Stimulated activated CD4-positive, alpha-beta T cell treated with anti-CD3 and anti-CD28 coated beads, Interleukin-15, amount 100 ng/mL, for 1 hour (primary cell): ENCODE measurements around the gene PRDX6.
"Not testable (repeated sequence)": the region's sequence is repeated elsewhere in the genome, so short reads cannot be mapped to it uniquely, and the experiment has no call there.

ENCODE experiments used
- DNase-seq, 2 donors: peaks; one replicate each; pipeline ENCODE4 v3.0.0-alpha.2; 2020; ENCODE audit warnings: low read depth in 1 of 2, low spot score in 1 of 2

The PRDX6 gene

DNA sequence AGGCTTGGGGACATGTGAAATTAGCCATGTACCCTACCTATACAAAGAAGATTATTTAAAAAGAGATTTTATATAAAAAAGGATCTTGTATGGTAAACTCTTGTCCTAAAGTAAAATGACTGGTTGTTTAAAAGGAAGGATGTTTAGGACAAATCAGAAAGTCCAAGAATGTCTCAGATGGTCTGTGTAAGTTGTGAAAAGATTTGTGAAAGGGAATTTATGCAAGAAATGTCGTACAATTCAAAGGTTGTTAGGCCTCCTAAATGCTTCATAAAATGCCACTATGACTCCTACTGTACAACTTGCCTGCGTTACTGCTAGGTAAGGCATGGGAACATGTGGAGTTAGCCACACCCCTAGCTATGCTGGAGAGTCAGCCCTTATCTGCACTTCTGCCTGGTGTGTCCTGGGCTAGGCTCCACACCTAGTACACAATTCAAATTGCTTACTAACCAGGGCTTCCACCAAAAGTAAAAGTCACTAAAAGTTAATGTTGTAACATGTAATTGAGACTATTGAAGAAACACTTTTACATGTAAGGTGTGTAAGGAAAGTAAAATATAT lies 19.7 kb downstream of the PRDX6 start:
- no peak for DNase-seq

- no peak for DNase-seq
These were observed 22.6 kb downstream of the PRDX6 start for GRCh38 chr1:173499729-173500128.

DNA sequence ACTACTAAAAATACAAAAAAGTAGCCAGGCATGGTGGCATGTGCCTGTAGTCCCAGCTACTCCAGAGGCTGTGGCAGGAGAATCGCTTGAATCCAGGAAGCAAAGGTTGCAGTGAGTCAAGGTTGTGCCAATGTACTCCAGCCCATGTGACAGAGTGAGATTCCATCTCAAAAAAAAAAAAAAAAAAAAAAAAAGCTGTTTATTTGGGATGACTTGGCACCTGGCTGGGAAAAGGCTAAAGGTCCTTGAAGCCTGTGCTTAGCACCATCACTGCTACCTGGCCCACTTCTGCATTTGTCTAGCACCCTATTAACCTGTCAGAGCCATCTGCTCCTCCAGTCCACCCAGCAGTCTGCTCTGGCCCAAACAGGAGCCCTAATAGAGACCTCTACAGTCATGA lies 25.0 kb downstream of the PRDX6 start:
- DNase-seq, result no peak

DNA sequence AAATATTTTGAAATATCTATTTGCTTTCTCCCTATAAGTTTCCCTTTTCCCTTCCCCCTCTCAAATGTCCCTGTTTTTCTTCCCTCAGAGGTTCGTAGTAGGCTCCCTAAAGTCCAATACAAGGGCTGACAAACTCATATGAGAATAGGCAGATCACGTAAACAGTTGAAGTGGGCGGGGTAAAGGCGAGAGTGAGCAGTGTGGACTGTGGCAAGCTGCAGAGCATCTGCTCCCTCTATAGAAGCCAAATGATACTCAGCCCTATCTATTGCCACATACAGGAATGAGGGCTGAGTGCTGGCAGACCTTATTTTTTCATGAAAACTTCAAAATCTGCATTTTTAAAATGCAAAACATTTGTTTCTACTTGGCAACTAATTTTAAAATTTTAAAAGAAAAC lies 26.3 kb downstream of the PRDX6 start:
- DNase-seq, result no peak

GRCh38 chr1:173504268-173504667 lies 27.1 kb downstream of the PRDX6 start:
- no peak for DNase-seq

DNA sequence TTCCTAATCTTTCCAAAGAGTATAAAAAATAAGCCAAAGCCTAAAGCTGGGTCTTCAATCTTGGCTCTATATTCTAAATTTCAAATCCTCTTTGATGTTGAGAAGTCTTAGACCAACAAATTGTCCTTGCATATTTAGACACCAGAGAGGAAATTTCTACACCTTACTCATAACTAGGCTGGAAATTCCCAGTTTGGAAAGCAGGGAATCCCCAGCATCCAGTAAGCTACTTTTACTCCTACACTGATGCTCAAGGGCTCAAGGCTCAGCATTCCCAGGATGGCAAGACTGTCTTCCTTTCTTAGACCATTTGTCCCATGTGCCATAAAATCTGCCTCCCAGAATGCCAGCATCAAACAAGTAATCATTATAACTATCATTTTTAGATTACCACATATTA lies 28.3 kb downstream of the PRDX6 start:
- no peak for DNase-seq

DNA sequence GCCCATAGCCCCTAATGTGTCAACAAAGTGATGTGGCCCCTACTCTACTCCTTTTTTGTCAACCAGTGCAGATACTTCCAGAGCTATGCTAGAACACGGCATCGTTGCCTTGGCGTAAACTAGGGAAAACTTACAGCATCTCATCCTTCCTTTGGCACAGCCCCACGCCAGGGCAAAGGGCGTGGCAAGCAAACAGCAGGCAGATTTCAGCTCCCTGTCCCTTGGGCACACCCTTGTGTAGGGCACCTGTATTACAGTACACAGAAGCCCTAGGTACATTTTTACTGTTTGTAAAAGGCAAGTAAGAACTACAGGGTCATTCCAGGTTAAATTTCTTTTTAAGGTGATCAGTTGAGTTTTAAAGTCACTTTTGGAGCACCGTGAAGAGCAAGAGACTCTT lies 29.3 kb downstream of the PRDX6 start:
- no peak for DNase-seq

- DNase-seq, result no peak
These were observed 30.2 kb downstream of the PRDX6 start for GRCh38 chr1:173507205-173507846.

DNA sequence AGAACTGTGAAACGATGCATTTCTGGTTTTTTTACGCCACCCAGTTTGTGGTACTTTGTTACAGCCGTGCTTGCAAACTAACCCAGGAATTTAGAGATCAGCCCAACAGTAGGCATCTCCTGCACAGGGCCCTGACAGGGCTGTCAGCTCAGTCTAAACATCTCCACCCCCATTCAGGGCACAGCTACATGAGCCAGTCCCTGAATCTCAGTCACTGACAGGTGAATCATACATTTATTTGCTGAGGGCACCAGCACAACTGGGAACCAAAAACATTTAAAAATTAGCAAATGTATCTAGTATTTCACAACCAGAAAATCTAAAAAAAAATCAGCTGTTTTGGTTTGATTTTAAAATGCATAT lies 30.7 kb downstream of the PRDX6 start:
- no peak for DNase-seq

DNA sequence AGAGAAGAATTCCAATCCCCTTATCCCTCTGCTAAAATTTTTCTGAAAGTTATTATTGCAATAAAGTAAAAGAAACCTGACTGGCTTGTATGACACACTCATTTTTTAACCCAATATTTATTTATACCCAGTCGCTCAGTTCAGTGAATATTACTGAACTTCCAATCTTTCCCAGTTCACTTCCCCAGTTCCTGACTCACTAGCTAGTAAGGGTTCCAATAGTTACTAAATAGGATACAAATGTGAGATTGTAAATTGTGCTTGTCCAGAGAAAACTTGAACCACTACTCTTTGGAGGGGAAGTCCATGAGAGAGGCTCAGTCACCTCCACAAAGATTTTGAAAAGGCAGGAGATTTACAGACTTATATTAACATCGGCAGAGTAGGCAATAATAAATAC lies 31.4 kb downstream of the PRDX6 start:
- DNase-seq, result no peak

DNA sequence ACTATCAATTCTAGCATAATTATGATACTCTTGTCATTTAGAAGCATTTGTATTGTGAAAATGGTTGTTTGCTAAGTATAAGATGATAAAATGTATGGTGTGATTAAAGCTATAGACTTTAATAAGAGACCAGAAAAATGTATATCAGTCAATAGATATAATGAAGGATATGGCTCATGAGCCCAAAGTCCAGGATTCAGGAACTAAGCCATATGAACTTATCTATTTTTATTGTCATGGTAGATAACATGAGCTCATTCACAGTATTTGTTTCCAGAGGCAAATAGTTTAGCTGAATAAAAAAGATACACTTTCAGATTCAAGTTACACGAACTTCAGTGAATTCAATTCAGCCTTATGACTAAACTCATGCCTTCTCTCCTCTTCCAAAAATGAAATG lies 32.7 kb downstream of the PRDX6 start:
- DNase-seq, result no peak

GRCh38 chr1:173514503-173514902 lies 37.4 kb downstream of the PRDX6 start:
- DNase-seq, result not testable (repeated sequence)

DNA sequence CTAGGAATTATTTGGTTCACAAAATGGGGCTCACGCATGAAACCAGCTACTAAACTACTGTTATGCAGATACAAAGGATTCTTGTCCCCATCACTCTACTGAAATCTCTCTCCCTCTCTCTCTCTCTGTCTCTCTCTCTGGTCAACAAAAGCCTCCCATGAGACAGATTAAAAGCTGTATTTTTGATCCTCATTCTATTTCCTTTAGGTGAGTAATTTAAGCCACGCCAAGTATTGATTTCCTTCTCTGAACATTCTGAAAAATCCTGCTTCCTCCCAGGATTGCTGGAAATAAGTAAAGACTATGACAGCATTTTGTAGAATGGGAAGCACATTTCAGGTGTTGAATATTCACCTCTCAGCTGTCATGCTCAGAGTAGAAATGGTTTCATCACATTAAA lies 43.7 kb downstream of the PRDX6 start:
- no peak for DNase-seq

DNA sequence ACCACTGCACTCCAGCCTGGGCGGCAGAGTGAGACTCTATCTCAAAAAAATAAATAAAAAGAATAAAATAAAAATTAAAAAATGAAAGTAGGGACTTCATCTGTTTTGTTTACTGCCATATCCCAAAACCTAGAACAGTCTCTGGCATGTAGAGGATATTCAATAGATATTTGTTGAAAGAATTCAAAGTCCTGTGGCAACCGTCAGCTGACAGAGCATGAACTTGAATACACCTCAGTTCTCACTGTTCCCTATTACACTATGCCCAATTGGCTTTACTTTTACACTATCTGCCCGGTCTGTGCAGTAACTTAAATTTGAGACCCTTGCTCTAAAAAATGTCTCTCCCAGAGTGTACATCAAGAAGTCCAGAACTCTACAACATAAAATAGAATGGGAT lies 46.2 kb downstream of the PRDX6 start:
- no peak for DNase-seq

DNA sequence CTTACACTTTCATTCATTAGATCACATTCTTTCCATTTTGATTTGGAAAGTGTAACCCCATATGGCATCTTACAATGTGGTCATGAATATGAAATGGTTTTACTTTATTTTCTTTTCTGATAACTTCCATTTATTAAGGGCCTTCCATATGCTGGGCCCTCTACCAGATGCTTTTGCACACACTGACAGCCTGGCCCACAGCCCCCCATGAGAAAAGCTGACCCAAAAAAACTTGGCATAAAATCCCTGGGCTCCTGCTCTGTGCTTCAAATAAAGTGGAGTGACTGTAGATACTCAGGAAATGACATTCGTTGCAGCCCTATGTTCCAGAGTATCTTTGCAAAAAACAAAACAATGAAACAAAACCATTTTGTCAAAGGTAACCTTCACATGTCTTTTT lies 48.8 kb downstream of the PRDX6 start:
- no peak for DNase-seq

DNA sequence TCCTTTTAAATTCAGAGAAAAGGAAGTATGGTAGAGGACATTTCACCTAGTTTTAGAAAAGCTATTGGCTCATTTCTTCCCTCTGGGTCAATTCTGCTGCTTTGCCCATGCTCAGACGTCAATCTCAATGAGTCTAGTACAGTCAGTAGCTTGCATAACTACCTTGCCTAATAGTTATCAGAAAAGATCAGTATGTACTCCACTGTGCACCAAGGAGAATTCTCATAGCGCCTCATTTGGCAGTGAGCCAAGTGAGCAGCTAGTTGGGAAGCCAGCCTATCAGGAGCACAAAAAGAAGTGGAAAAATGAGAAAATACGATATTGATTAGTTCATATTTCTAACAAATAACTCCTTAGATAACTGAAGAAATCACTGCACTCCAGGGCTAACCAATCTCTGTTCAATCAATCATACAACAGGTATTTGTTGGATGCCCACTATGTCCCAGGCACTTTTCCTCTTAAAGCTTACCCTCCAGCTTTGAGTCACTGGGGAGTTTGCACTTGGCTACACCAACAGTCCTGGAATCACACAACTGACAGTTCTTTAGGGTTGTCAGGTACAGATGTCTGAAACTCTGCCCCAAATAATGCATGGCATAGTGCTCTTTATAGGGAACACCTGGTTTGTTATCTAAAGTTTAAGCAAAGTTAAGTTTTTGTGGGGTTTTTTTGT lies 50.2 kb downstream of the PRDX6 start:
- DNase-seq, result no peak

DNA sequence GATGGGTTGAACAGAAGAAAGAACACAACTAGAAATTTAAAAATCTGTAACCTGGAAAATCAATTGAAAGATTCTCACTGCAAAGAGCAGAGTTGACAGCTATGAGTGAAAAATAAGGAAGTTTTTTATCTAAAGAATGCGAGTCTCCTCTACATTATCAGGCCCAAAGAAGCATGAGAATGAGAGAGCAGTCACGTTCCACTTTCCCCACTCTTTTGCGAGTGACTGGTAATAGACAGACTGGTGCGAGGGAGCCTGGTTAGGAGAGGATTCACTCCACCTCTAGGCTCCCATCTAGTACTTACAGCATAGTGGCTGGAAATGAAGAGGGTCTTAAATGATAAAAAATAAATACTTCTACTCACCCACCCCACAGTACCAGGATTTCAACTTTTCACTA lies 52.0 kb downstream of the PRDX6 start:
- no peak for DNase-seq

GRCh38 chr1:173530795-173531693 lies 53.9 kb downstream of the PRDX6 start:
- no peak for DNase-seq

GRCh38 chr1:173532237-173532636 lies 55.1 kb downstream of the PRDX6 start:
- DNase-seq, result no peak

DNA sequence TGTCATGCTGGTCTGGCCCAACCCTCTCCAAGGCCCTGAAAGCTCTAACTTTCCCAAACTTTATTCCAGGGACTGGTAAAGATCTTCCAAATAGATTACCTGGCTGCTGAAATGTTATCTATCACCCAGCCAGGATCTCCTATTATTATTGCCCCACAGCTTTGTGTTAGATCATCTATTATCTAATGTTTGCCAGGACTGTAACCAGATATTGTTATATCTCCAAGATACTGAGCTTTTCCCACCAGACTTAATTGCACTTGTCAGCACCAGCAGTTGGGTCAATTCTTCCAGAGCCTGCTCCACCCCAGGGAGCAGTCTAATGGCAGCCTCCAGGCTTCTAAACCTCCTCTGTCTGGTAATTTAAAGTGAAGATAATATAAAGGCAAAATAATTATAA lies 59.1 kb downstream of the PRDX6 start:
- DNase-seq, result no peak
